PC-3 (cell line): Measurements from ENCODE around the gene MAGI1. TPM values are rescaled to one million over a fixed set of nuclear protein-coding genes. Genes with fewer than 3 reads are reported as not detected.

ENCODE experiments used
- ATAC-seq: fragments of 200-7000 bp; cut with Tn5 transposase; 2 replicates; pipeline ENCODE4 v1.9.1; 2020; ENCODE audit warnings: mild to moderate bottlenecking, moderate library complexity
- BruUV-seq: library from RNA; stranded (reverse); fragments of 400-500 nt; replicated peaks from 2 replicates; lab custom pipeline; 2021; lab: Mats Ljungman, UMichigan
- CTCF ChIA-PET: fragments of 300-600 bp; sonication (Branson Sonifier 250); formaldehyde crosslinking; loops from one replicate; lab custom pipeline; 2022; ENCODE audit warnings: antibody characterized with exemption; lab: Charles Lee
- POLR2A ChIA-PET: fragments of 300-600 bp; sonication (Branson Sonifier 250); formaldehyde crosslinking; loops from one replicate; lab custom pipeline; 2022; ENCODE audit warnings: antibody characterized with exemption; ENCODE audit not compliant: unreplicated experiment; lab: Charles Lee
- DNase-seq: peaks from one replicate; pipeline ENCODE4 v3.0.0-alpha.2; 2015
- H2AFZ ChIP-seq: fragments of 300-600 bp; sonication (generic); 2 replicates; pipeline ENCODE4 v1.6.0; 2016; ENCODE audit warnings: antibody characterized with exemption, low read length
- H3F3A ChIP-seq: fragments of 300-600 bp; sonication (generic); one replicate; pipeline ENCODE4 v1.6.0; 2017; ENCODE audit warnings: antibody characterized with exemption, low read length, control low read depth, mild to moderate bottlenecking; ENCODE audit not compliant: unreplicated experiment
- H3K27ac ChIP-seq: fragments of 300-600 bp; sonication (generic); 2 replicates; pipeline ENCODE4 v1.5.1; 2016; ENCODE audit warnings: mild to moderate bottlenecking, low read length
- H3K27me3 ChIP-seq: fragments of 300-600 bp; sonication (generic); 2 replicates; pipeline ENCODE4 v1.6.1; 2016; ENCODE audit warnings: low read length, mixed read lengths
- H3K36me3 ChIP-seq: fragments of 300-600 bp; sonication (generic); 2 replicates; pipeline ENCODE4 v1.6.1; 2016; ENCODE audit warnings: low read depth, mixed run types, low read length, mixed read lengths
- H3K4me1 ChIP-seq: fragments of 300-600 bp; sonication (generic); 2 replicates; pipeline ENCODE4 v1.5.1; 2016; ENCODE audit warnings: low read length; ENCODE audit not compliant: insufficient read depth
- H3K4me2 ChIP-seq: fragments of 300-600 bp; sonication (generic); 2 replicates; pipeline ENCODE4 v1.6.0; 2016; ENCODE audit warnings: low read length
- H3K4me3 ChIP-seq: fragments of 300-600 bp; sonication (generic); 2 replicates; pipeline ENCODE4 v1.5.1; 2016; ENCODE audit warnings: mild to moderate bottlenecking, low read length, mixed read lengths
- H3K79me2 ChIP-seq: fragments of 300-600 bp; sonication (generic); 2 replicates; pipeline ENCODE4 v1.6.1; 2017; ENCODE audit warnings: low read length, mixed read lengths
- H3K9ac ChIP-seq: fragments of 300-600 bp; sonication (generic); 2 replicates; pipeline ENCODE4 v1.6.0; 2016; ENCODE audit warnings: mild to moderate bottlenecking, low read length
- H3K9me2 ChIP-seq: fragments of 300-600 bp; sonication (generic); replicated peaks from 2 replicates; pipeline ENCODE4 v1.6.1; 2016; ENCODE audit warnings: mixed run types, low read length, mixed read lengths
- H3K9me3 ChIP-seq: fragments of 300-600 bp; sonication (generic); 2 replicates; pipeline ENCODE4 v1.6.1; 2016; ENCODE audit warnings: low read length, mixed read lengths
- H4K20me1 ChIP-seq: fragments of 300-600 bp; sonication (generic); 2 replicates; pipeline ENCODE4 v1.6.1; 2016; ENCODE audit warnings: low read length, mixed read lengths
- CTCF ChIP-seq: fragments of 300-600 bp; sonication (generic); conservative IDR thresholded peaks from 2 replicates; pipeline ENCODE4 v1.5.1; 2017; ENCODE audit warnings: antibody characterized with exemption, low read depth, mild to moderate bottlenecking, low read length
- EZH2 ChIP-seq: fragments of 300-600 bp; sonication (generic); IDR thresholded peaks from one replicate; pipeline ENCODE4 v1.6.1; 2017; ENCODE audit warnings: antibody characterized with exemption, mild to moderate bottlenecking, low read length; ENCODE audit not compliant: unreplicated experiment
- EZH2phosphoT487 ChIP-seq: fragments of 300-600 bp; sonication (generic); IDR thresholded peaks from 2 replicates; pipeline ENCODE4 v1.6.1; 2018; ENCODE audit warnings: mild to moderate bottlenecking, antibody characterized with exemption, low read length, borderline replicate concordance
- intact Hi-C: fragments of 100-400 bp; cut with micrococcal nuclease; formaldehyde crosslinking; loops from 2 replicates; pipeline ENCODE4 v1.9.0; 2023
- total RNA-seq: library from RNA; depleted of rRNA; stranded (reverse); fragments of >200 nt; gene quantifications from 2 replicates; pipeline ENCODE4 v1.2.3, GENCODE V29; 2014

MAGI1 gene
- total RNA-seq, 1 experiment from 2014 or later, result 8.9 TPM

GRCh38 chr3:65659396-65659795, 379.3 kb downstream of the MAGI1 start:
- BruUV-seq, result no TSS peak
- no peaks in the 10 kb centered on the region for H3K27me3 ChIP-seq
- H3K36me3 ChIP-seq, result no peaks in the 10 kb centered on the region

GRCh38 chr3:65658401-65658800, 380.3 kb downstream of the MAGI1 start:
- CTCF ChIA-PET, result no interaction called here
- Histone ChIP-seq H2AFZ (no peak overlapping the region), H3K4me2 (no peak overlapping the region), H3K36me3 (no peaks in the 10 kb centered on the region), H3K9me3 (no peaks in the 10 kb centered on the region), H3K79me2 (no peaks in the 10 kb centered on the region), H3K9ac (no peak overlapping the region), H3K27me3 (no peaks in the 10 kb centered on the region), H3K4me1 (peaks cover 8% of the 10 kb centered on the region; the same call in 1 of the 2 replicates), H4K20me1 (no peaks in the 10 kb centered on the region), H3K9me2 (no peaks in the 10 kb centered on the region), H3K27ac (no peak overlapping the region), H3K4me3 (no peak overlapping the region), H3F3A (no peaks in the 10 kb centered on the region)
- BruUV-seq, result no TSS peak
- POLR2A ChIA-PET, result no interaction called here
- TF ChIP-seq EZH2phosphoT487, result no peak
- no peak for TF ChIP-seq EZH2
- TF ChIP-seq CTCF, result no peak
- no peak for DNase-seq
- intact Hi-C loops, result no loop called here
- ATAC-seq, result no peak

More at GRCh38 chr3:65659396-65659795, 379.3 kb downstream of the MAGI1 start:
- CTCF ChIA-PET, result no interaction called here
- H3K4me1 ChIP-seq, result peaks cover 8% of the 10 kb centered on the region; the same call in 1 of the 2 replicates
- intact Hi-C loops, result no loop called here
- H4K20me1 ChIP-seq, result no peaks in the 10 kb centered on the region
- DNase-seq (no peak), ATAC-seq (no peak)
- no peak overlapping the region for H3K4me2 ChIP-seq
- H3K9me2 ChIP-seq, result no peaks in the 10 kb centered on the region
- H3F3A ChIP-seq, result no peaks in the 10 kb centered on the region
- H3K79me2 ChIP-seq, result no peaks in the 10 kb centered on the region
- H3K9me3 ChIP-seq, result no peaks in the 10 kb centered on the region
- H3K4me3 ChIP-seq, result no peak overlapping the region
- no peak overlapping the region for H3K27ac ChIP-seq
- TF ChIP-seq CTCF (no peak), EZH2phosphoT487 (no peak), EZH2 (no peak)
- POLR2A ChIA-PET, result no interaction called here
- no peak overlapping the region for H2AFZ ChIP-seq
- H3K9ac ChIP-seq, result no peak overlapping the region

GRCh38 chr3:65655061-65655460, 383.7 kb downstream of the MAGI1 start:
- Histone ChIP-seq H4K20me1 (no peaks in the 10 kb centered on the region), H3K4me2 (no peak overlapping the region), H3K79me2 (no peaks in the 10 kb centered on the region), H3K9ac (no peak overlapping the region), H2AFZ (no peak overlapping the region), H3K9me3 (no peaks in the 10 kb centered on the region), H3K4me1 (peaks cover 4% of the 10 kb centered on the region; the same call in 1 of the 2 replicates), H3K27ac (no peak overlapping the region), H3K36me3 (no peaks in the 10 kb centered on the region), H3F3A (no peaks in the 10 kb centered on the region), H3K27me3 (no peaks in the 10 kb centered on the region), H3K4me3 (no peak overlapping the region), H3K9me2 (no peaks in the 10 kb centered on the region)
- DNase-seq (no peak), ATAC-seq (no peak)
- intact Hi-C loops, result no loop called here
- CTCF ChIA-PET, result no interaction called here
- TF ChIP-seq CTCF (no peak), EZH2phosphoT487 (no peak), EZH2 (no peak)
- BruUV-seq, result no TSS peak
- POLR2A ChIA-PET, result no interaction called here
